Measurements from ENCODE around the gene C16orf89. TPM values are rescaled to one million over a fixed set of nuclear protein-coding genes. Genes with fewer than 3 reads are reported as not detected.

The C16orf89 gene
- total and polyA plus RNA-seq, 2 donors (not counting 1 experiment from before 2014, with no cell fraction given): not detected

DNA sequence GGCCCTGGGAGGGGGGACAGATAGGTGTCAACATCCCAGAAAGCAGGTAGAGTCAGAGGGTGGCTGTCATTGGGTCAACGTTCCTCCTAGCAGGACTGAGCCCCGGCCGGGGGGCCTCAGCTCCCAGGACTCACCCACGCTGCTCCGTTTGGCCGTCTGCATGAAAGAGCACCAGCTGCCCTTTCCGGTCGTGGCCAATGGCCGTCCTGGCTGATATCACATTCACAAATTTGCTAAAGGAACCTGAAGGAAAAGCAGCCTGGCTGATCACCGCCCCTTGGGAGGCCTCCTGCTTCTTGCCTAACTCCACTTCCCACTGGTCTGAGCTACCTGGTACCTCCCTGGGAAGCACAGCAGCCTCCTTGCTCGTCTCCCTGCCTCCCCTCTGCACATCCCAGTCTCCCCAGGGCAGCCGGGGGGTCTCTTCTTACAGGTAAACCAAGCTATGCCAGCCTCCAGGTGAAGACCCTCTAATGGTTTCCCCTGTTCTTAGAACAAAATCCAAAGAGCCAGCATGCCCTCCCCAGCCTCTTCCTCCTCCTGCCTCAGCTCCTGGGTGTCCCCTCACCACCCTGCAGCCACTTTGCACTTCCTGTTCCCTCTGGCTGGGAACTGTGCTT, 35.4 kb downstream of the C16orf89 start:
- WGBS (ENCODE audit: insufficient coverage): 97% methylated on average over 12 of the region's 12 CpGs
- Mint-ChIP-seq H3K4me1 (peaks cover 18% of the 10 kb centered on the region), H3K9me3 (ENCODE audit: insufficient read depth) (no peaks in the 10 kb centered on the region), H3K27me3 (no peaks in the 10 kb centered on the region), H3K27ac (no peak overlapping the region), H3K4me3 (no peak overlapping the region)
- DNase-seq (no peak), ATAC-seq (ENCODE audit: low read depth) (no peak)
- H3K27ac ChIP-seq (ENCODE audit: low read length in 2 of 2): no peak overlapping the region
- no peak overlapping the region for H3K4me3 ChIP-seq (ENCODE audit: control extremely low read depth in 1 of 5, extremely low read depth in 1 of 5, insufficient read depth in 1 of 5, low read depth in 2 of 5, low read length in 4 of 5)
- H3K4me2 ChIP-seq (replicated peaks; ENCODE audit: low read depth, low read length, poor library complexity, severe bottlenecking): no peak overlapping the region
- no peak overlapping the region for H2AFZ ChIP-seq (ENCODE audit: insufficient read depth, low read depth, low read length, poor library complexity, severe bottlenecking)
- intact Hi-C loops (cut with micrococcal nuclease): no loop called here
- H3K9me3 ChIP-seq (ENCODE audit: control extremely low read depth in 1 of 3, control insufficient read depth in 2 of 3, insufficient read depth in 1 of 3, low read length in 2 of 3): no peaks in the 10 kb centered on the region
- no peak overlapping the region for H3K9ac ChIP-seq (ENCODE audit: low read length)
- H3K79me2 ChIP-seq (ENCODE audit: control insufficient read depth, insufficient read depth, low read length): peaks cover 16% of the 10 kb centered on the region
- no peaks in the 10 kb centered on the region for H4K20me1 ChIP-seq (ENCODE audit: control insufficient read depth, insufficient read depth, low read length, poor library complexity, severe bottlenecking)
- H3K4me1 ChIP-seq (ENCODE audit: control insufficient read depth in 2 of 2, insufficient read depth in 2 of 2, low read length in 2 of 2): peaks cover 14 to 17% of the 10 kb centered on the region in 2 donors
- H3K27me3 ChIP-seq (replicated peaks in 1 of 4; ENCODE audit: control extremely low read depth in 1 of 4, control insufficient read depth in 3 of 4, insufficient read depth in 4 of 4, low read length in 3 of 4): no peaks in the 10 kb centered on the region
- POLR2A ChIA-PET: interaction anchor here (0.7 kb wide), 2 partner anchors 9 to 1725 kb away, joined by 3 read pairs; no protein-coding TSS in a partner anchor
- peaks cover 0 to 21% of the 10 kb centered on the region in 2 experiments for H3K36me3 ChIP-seq (replicated peaks in 1 of 2; ENCODE audit: control extremely low read depth in 1 of 2, control insufficient read depth in 1 of 2, extremely low read depth in 1 of 2, insufficient read depth in 2 of 2, low read length in 1 of 2)
- TF ChIP-seq EZH2 (IDR thresholded peaks at IDR 0.05; ENCODE audit: borderline replicate concordance, insufficient read depth, low read depth, low read length, poor library complexity, severe bottlenecking): no peak
- TF ChIP-seq, protein P1, sequence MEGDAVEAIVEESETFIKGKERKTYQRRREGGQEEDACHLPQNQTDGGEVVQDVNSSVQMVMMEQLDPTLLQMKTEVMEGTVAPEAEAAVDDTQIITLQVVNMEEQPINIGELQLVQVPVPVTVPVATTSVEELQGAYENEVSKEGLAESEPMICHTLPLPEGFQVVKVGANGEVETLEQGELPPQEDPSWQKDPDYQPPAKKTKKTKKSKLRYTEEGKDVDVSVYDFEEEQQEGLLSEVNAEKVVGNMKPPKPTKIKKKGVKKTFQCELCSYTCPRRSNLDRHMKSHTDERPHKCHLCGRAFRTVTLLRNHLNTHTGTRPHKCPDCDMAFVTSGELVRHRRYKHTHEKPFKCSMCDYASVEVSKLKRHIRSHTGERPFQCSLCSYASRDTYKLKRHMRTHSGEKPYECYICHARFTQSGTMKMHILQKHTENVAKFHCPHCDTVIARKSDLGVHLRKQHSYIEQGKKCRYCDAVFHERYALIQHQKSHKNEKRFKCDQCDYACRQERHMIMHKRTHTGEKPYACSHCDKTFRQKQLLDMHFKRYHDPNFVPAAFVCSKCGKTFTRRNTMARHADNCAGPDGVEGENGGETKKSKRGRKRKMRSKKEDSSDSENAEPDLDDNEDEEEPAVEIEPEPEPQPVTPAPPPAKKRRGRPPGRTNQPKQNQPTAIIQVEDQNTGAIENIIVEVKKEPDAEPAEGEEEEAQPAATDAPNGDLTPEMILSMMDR (IDR thresholded peaks at IDR 0.05): no peak
- CTCF ChIA-PET: interaction anchor here (1.1 kb wide), 1 partner anchor 53 kb away, joined by 3 read pairs; no protein-coding TSS in a partner anchor

- Histone ChIP-seq H2AFZ (ENCODE audit: insufficient read depth, low read depth, low read length, poor library complexity, severe bottlenecking) (no peak overlapping the region), H3K27me3 (replicated peaks in 1 of 4; ENCODE audit: control extremely low read depth in 1 of 4, control insufficient read depth in 3 of 4, insufficient read depth in 4 of 4, low read length in 3 of 4) (no peaks in the 10 kb centered on the region), H3K27ac (ENCODE audit: low read length in 2 of 2) (no peak overlapping the region), H3K4me3 (ENCODE audit: control extremely low read depth in 1 of 5, extremely low read depth in 1 of 5, insufficient read depth in 1 of 5, low read depth in 2 of 5, low read length in 4 of 5) (no peak overlapping the region), H3K9ac (ENCODE audit: low read length) (no peak overlapping the region), H3K9me3 (ENCODE audit: control extremely low read depth in 1 of 3, control insufficient read depth in 2 of 3, insufficient read depth in 1 of 3, low read length in 2 of 3) (no peaks in the 10 kb centered on the region), H4K20me1 (ENCODE audit: control insufficient read depth, insufficient read depth, low read length, poor library complexity, severe bottlenecking) (no peaks in the 10 kb centered on the region), H3K4me1 (ENCODE audit: control insufficient read depth in 2 of 2, insufficient read depth in 2 of 2, low read length in 2 of 2) (peaks cover 7 to 10% of the 10 kb centered on the region in 2 donors), H3K4me2 (replicated peaks; ENCODE audit: low read depth, low read length, poor library complexity, severe bottlenecking) (no peak overlapping the region), H3K79me2 (ENCODE audit: control insufficient read depth, insufficient read depth, low read length) (peaks cover 6% of the 10 kb centered on the region), H3K36me3 (replicated peaks in 1 of 2; ENCODE audit: control extremely low read depth in 1 of 2, control insufficient read depth in 1 of 2, extremely low read depth in 1 of 2, insufficient read depth in 2 of 2, low read length in 1 of 2) (peaks cover 0 to 28% of the 10 kb centered on the region in 2 experiments)
- no peak for DNase-seq
- 97% methylated on average over 18 of the region's 18 CpGs for WGBS (ENCODE audit: insufficient coverage)
- no peak for ATAC-seq (ENCODE audit: low read depth)
- no peaks in the 10 kb centered on the region for H3K27me3 Mint-ChIP-seq
- peaks cover 12% of the 10 kb centered on the region for H3K4me1 Mint-ChIP-seq
- ChIA-PET CTCF (no interaction called here), POLR2A (no interaction called here)
- H3K9me3 Mint-ChIP-seq (ENCODE audit: insufficient read depth): no peaks in the 10 kb centered on the region
- TF ChIP-seq, protein P1 (IDR thresholded peaks at IDR 0.05): no peak
- no peak for TF ChIP-seq EZH2 (IDR thresholded peaks at IDR 0.05; ENCODE audit: borderline replicate concordance, insufficient read depth, low read depth, low read length, poor library complexity, severe bottlenecking)
- intact Hi-C loops (cut with micrococcal nuclease): no loop called here
- no peak overlapping the region for H3K27ac Mint-ChIP-seq
- no peak overlapping the region for H3K4me3 Mint-ChIP-seq
These were observed 36.7 kb downstream of the C16orf89 start for GRCh38 chr16:5028950-5029475.

Measured in B cell (primary cell).